ENCODE data around the gene FAM209A.

DNA sequence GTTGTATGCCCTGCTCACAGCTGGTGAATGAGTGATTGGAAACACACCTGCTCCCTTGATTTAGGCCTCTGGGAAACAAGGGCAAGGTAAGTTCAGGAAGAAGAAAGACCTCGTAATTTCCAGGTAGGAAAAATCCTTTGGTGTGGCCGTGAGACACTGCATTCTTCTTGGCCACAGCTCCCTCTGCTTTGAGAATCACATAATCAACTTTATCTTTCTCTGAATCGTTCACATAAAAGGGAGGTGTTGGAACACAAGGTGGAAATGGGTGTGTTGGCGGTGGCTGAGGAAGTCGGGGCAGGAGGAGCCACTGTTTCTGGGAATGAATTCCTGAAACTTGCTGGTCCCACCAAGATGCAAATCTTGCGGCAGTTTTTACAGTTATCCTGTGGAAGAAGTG is 34.4 kb downstream of the FAM209A start:
- TF ChIP-seq, protein P1, sequence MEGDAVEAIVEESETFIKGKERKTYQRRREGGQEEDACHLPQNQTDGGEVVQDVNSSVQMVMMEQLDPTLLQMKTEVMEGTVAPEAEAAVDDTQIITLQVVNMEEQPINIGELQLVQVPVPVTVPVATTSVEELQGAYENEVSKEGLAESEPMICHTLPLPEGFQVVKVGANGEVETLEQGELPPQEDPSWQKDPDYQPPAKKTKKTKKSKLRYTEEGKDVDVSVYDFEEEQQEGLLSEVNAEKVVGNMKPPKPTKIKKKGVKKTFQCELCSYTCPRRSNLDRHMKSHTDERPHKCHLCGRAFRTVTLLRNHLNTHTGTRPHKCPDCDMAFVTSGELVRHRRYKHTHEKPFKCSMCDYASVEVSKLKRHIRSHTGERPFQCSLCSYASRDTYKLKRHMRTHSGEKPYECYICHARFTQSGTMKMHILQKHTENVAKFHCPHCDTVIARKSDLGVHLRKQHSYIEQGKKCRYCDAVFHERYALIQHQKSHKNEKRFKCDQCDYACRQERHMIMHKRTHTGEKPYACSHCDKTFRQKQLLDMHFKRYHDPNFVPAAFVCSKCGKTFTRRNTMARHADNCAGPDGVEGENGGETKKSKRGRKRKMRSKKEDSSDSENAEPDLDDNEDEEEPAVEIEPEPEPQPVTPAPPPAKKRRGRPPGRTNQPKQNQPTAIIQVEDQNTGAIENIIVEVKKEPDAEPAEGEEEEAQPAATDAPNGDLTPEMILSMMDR (conservative IDR thresholded peaks at IDR 0.05 in 1 of 2, IDR thresholded peaks at IDR 0.05 in 1 of 2; ENCODE audit: extremely low read depth in 1 of 2, insufficient read depth in 1 of 2, low read depth in 1 of 2, low read length in 2 of 2) = no peak
- no peak for TF ChIP-seq EZH2 (IDR thresholded peaks at IDR 0.05; ENCODE audit: borderline replicate concordance, low read length)
